ENCODE measurements around the gene ELF2.
"Not testable (repeated sequence)": the region's sequence is repeated elsewhere in the genome, so short reads cannot be mapped to it uniquely, and the experiment has no call there.

The ELF2 gene

DNA sequence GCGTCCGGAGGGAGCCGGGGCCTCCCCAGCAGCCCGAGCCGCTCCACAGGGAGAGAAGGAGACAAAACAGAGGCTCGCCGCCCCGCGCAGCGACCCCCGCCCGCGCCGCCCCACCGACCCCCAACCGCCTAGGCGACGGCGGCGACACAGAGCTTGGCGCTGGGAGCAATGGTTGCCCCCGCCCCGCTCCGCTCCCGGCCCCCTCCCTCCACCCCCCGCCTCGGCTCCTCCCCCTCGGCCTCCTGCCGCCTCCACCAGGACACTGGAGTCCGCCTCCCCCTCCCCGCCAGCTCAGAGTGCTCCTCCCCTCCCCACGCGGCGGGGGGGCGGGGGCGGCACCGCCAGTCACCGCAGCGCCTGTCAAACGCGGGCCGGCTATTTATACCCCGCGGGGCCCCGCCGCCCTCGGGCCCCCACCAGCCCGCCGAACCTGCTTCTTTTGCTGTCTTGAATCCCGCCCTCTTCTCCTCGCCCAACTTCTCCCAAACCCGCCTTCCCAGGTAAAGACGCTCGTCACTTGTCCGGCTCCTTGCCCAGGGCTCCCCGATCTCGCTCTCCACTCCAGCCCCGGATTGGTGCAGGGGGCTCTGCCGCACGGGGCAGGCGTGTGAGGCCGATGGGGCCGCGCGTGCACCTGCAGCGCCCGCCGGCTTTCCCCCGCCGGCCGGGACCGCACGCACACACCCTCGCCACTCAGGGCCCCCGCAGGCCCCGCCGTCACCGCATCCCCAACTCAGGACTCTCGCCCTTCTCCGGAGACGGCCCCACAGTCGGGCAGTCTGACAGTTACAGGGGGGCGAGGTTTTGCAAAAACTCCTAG, at the start of gene ELF2:
ELF2 (minus strand) TSS at position 170 of the 820 bp plus-strand sequence. CDS start 39,517 bp downstream, outside the sequence.
- peak; percentile 48 to 80 for DNase-seq

DNA sequence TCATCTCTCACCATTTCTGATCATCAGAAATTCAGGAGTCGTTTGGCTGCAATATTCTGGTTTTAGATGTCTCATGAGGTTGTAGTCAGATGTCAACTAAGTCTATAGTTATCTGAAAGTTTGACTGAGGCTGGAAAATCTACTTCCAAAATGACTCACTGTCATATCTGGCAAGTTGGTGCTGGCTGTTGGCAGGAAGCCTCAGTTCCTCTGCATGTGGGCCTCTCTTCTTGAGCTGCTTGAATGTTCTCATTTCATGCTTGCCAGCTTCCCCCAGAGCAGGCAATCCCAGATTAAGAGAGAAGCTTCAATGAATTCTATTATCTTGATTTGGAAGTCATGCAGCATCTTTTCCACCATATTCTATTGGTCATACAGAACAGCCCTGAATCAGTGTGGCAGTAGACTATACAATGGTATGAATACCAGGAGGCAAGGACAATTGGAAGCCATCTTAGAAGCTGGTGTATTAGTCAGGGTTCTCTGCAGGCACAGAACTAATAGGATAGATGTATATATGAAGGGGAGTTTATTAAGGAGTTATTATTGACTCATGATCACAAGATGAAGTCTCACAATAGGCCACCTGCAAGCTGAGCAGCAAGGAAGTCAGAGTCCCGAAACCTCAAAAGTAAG, 46.8 kb upstream of the ELF2 start:
- DNase-seq = no peak

DNA sequence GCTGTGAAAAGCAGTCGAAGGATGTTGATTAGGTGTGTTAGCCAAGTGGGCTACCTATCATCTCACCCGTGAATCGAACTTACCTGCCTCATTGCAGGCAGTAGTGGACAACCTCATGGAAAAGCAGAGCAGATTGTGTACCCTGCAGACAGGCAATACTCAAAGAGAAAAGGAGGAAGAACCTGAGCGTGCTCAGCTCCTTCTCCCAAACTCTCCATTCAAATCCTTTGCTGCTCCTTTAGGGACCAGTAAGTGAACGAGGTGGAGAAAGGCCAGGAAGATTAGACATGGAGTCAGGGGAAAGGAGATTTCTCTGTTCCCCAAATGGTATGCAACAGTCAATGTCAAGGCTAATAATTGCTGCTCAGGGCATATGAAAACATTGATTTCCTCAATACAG, 45.2 kb upstream of the ELF2 start:
- no peak for DNase-seq

DNA sequence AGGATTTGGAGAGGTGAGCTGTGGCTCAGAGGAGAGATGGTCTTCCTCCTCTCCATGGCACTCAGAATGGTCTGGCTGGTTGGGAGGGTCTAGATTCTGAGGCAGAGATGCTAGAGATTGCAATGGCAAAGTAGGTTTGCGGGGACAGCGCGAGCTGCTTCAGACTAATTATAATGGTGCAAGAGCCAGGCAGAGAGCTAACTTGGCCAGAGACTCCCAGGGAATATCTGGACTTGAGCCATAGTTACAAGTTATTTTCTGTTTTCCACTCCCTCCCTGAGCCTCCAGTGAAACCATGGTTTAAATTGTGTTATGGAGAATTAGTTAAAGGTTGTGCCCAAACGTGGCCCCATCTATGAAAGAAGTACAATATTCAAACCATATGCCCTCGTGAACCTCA, 44.7 kb upstream of the ELF2 start:
- DNase-seq = no peak

DNA sequence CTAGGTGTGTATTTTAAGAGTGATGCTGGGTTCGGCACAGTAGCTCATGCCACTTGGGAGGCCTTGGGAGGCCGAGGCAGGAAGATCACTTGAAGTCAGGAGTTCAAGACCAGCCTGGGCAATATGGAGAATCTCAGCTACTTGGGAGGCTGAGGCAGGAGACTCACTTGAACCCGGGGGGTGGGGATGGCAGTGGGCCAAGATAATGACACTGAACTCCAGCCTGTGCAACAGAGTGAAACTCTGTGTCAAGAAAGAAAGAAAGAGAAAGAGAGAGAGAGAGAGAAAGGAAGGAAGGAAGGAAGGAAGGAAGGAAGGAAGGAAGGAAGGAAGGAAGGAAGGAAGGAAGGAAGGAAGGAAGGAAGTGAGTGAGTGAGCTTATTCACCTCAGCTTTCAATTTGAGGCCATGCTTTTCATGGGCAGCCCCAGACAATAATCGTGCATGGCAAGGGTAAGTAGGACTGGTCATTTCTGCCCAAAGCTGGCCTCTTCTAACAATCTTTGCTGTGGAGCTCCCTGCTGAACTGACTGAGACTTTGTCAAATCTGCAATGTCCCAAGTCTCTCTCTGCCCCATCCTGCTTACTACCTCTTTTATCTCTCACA, 42.5 kb upstream of the ELF2 start:
- DNase-seq = no peak

DNA sequence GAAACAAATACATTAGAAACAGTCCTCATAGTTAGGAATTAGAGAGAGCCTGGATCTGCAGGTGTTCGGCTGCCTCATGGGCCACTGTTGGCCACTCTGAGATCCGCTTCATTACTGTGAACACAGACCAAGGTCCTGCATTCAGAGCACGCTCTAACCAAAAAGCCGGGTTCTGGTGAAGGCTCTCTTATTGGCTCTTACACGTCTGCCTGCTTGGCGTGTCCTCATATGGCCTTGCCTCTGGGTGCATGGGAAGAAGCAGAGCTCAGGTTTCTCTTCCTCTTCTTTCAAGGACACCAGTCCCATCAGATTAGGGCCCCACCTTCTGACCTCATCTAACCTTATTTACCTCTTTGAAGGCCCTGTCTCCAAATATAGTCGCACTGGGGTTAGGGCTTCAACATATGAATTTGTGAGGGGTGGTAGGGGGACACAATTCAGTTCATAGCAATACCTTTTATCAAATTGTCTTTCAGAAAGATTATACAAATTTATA, 37.1 kb upstream of the ELF2 start:
- peak in 1 of 2 experiments; percentile 47 for DNase-seq

DNA sequence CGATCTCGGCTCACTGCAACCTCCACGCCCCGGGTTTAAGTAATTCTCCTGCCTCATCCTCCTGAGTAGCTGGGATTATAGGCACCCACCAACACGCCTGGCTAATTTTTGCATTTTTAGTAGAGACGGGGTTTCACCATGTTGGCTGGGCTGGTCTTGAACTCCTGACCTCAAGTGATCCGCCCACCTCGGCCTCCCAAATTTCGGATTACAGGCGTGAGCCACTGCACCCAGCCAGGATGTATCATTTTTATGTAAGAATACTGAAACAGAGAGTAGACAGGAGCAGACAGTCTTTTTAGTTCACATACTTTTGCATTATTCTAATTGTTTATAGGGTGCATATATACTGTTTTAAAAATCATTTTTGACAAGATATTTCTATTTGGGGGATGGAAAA, 36.6 kb upstream of the ELF2 start:
- DNase-seq = not testable (repeated sequence)

DNA sequence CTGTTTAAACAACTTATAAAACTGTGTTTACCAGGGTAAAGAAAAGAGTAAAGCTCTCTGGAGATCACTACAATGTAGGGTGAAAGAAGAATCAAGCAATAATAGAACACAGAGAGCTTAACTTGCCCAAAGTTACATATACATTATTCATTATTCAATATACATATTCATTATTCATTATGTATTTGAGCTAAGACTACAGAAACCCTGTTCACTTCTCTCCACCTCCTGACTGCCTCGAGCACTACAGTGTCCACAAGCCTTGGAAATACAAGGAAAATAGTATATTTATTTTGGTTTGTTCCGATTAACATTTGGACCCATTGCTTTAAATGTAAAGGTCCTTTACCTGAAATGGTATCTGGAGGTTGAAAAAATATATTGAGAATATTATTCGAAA, 35.9 kb upstream of the ELF2 start:
- no peak for DNase-seq

DNA sequence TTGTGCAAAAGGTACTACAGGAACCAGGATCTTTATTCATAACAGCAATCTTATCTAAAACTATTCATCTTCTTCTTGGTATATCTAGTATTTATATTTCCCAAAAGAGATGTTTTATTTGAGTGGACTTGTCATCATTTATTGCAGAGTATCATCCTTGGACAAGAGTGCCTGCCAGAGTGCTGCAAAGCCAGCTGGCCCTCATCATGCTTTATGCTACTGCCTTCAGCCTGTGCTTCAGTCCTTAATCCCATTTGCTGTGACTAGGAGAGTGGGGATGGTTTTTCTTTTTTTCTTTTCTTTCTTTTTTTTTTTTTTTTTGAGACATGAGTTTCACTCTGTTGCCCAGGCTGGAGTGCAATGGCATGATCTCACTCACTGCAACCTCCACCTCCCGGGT, 33.5 kb upstream of the ELF2 start:
- peak in 1 of 2 experiments; percentile 6 for DNase-seq

DNA sequence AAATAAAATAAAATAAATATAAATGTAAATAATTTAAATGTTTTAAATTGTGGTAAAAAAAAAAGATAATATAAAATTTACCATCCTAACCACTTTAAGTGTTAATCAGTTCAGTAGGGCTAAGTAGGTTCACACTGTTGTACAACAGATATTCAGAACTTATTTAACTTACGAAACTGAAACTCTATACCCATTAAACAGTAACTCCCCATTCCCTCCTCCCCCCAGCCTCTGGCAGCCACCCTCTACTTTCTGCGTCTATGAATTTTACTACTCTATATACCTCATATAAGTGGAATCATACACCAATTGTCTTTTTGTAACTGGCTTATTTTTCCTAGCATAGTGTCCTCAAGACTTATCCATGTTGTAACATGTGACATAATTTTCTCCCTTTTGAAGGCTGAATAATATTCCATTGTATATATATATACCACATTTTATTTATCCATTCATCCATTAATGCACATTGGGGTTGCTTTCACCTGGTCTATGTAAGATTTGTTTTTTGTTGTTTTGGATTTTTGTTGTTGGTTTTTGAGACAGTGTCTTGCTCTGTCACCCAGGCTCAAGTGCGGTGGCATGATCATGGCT, 32.5 kb upstream of the ELF2 start:
- DNase-seq = no peak

DNA sequence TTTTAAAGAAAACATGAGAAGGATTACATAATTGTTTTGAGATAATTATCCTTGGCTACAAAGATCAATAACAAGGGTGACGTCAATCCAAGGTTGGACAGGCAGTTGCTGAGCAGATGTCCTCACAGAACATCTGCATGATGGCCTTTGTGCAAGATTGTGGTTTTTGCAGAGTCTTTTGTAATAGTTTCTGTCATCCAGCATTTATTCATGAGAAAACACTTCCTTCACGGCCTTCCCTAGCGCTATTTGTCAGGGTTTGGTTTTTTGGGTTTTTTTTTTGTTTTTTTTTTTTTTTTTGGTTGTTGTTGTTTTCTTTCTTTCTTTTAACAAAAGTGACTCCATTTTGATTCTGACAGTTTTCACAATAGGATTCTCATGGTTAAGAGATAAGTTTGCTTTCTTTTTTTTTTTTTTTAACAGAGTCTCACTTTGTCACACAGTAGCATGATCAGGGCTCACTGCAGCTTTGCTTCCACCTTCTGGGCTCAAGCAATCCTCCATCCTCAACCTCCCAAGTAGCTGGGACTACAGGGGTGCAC, 31.5 kb upstream of the ELF2 start:
- no peak for DNase-seq

DNA sequence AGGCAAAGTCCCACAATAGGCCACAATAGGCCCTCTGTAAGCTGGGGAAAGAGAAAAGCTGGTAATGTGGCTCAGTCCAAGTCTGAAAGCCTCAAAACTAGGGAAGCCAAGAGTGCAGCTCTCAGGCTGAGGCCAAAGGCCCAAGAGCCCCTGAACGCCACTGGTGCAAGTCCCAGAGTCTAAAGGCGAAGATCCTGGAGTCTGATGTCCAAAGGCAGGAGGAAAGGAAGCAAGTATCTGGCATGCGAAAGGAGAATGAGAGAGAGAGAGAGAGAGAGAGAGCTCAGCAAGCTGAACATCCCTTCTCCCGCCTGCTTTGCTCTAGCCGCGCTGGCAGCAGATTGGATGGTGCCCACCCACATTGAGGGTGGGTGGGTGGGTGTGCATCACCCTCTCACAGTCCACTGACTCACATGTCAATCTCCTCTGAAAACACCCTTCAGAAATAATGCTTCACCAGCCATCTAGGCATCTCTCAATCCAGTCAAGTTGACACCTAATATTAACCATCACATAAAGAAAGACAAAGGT, 30.9 kb upstream of the ELF2 start:
- no peak for DNase-seq

DNA sequence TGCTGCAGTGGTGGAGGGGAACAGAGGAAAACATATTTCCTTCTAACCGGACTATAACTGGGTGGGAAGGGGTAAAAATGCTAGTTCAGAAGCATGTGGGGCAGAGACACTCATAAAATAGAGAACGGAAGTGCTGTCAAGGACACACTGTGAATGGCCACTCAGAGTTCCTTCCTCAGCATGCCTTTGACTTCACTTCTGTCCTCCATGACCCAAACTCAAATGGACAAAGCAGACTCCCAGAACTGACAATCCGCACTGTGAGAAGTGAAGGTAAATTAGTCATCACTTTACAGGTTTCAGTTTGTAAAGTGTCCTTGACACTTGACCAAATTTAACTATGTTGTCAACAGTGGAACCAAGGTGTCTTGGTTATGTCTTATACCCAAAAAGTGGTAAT, 30.2 kb upstream of the ELF2 start:
- no peak for DNase-seq

DNA sequence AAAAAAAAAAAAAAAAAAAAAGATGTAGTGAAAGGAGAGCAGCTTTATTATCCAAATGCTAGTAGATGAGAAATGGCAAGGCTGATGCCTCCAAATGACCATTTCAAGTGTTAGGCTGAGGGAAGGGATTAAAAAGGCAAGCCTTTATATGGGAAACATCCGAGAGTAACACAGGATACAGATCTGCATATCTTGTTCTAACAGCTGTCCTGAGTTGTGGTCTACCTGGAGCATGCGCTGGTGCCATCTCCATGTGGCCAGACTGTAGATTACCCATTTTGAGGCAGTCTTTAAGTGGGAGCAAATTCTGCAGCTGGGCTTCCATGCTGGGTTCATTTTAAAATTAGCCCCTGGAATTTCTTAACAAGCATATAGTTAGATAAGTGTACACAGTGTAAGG, 26.0 kb upstream of the ELF2 start:
- no peak for DNase-seq

DNA sequence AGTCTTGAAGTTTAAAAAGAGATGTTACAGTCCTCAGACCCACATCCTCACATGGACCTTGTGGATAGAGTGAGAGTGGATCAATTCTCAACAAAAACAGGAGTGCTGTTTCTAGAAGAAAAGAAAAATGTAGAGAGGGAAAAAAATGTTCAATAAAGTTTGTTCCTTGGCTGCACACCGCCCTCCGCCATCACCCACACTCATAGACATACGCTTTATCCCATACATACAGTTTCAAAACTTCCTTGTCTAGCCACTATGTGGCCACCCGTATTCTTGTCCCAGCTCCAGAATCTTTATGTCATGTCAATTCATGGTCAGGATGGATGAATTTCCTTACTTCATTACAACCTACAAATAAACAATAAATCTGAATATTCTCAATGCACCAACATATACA, 23.5 kb upstream of the ELF2 start:
- DNase-seq = no peak

DNA sequence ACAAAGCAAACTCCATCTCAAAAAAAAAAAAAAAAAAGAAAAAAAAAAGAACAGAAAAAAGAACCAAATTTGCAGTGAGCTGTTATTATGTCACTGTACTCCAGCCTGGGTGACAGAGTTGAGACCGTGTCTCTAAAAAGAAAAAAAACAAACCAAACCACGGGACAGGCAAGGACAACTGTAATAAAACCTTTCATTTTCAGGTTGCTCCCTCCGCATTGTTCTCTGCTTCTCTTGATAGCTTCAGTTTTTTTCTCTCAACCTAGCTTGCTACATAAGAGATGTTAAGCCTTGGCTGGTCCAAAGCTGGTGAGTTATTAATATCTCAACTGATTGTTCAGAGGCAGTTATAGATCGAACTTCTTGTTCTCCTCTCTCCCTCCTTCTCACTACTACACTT, 23.1 kb upstream of the ELF2 start:
- DNase-seq = no peak

DNA sequence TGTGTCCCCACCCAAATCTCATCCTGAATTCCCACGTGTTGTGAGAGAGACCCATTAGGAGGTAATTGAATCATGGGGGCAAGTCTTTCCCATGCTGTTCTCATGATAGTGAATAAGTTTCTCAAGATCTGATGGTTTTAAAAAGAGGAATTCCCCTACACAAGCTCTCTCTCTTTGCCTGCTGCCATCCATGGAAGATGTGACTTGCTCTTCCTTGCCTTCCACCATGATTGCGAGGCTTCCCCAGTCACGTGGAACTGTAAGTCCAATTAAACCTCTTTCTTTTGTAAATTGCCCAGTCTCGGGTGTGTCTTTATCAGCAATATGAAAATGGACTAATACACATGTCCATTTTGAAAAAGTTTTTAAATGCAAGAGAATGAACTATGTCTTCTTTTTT, 20.2 kb upstream of the ELF2 start:
- DNase-seq = not testable (repeated sequence)

DNA sequence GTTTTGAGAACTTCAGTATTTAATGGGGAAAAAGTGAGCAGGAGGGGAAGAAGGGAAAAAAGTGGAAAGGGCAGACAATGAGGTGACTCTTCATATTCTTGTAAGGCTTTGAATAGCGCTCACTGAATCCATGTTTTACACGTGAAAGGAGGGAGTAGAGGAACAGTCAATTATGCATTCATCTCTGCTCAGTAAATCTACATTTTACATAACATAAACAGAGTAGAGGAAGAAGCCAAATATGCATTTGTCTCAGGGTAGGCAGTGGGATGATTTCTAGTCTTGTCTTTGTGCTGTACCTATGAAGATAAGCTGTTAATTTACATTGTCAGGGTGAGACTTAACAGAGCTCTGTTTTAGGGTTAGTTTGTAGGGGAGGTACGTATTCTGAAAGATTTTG, 19.4 kb upstream of the ELF2 start:
- no peak for DNase-seq

DNA sequence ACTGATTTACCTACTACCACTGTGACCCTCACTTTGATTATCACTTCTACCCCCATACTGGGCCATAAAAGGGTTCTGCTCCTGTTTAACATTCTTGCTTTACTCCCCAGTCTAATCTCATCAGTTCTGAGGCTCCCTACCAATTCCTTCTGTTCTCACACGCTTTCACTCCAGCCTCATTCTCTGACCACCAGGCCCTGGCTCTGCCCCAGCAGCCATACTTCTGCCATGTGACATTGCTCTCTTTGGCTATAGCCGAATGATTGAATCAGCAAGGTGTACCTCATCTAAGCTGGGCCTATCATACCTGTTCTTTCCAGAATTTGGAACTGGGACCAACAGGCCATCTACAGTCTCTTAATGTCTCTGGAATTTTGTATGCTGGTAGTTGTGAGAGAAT, 14.4 kb upstream of the ELF2 start:
- DNase-seq = no peak

DNA sequence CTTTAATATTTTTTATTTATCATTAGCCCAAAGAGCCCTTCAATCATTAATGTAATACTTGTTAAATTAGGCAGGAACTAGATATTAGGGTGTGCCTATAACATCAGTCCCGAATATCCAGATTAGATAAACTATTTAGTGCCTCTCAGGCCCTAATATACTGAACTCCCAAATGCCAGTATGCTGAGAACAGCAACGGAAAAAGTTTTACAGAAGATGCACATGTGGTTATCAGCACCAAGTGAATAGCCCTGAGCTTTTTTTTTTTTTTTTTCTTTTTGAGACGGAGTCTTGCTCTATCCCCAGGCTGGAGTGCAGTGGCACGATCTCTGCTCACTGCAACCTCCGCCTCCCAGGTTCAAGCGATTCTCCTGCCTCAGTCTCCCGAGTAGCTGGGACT, 13.0 kb upstream of the ELF2 start:
- DNase-seq = no peak

DNA sequence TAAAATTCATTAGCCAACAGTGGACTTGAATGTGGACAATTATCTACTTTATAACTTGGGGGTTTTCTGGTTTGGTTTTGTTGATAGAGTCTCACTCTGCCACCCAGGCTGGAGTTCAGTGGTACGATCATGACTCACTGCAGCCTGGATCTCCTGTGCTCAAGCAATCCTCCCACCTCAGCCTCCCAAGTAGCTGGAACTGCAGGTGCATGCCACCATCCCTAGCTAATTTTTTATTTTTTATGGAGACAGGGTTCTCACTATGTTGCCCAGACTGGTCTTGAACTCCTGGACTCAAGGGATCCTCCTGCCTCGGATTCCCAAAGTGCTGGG, 12.4 kb upstream of the ELF2 start:
- no peak for DNase-seq

DNA sequence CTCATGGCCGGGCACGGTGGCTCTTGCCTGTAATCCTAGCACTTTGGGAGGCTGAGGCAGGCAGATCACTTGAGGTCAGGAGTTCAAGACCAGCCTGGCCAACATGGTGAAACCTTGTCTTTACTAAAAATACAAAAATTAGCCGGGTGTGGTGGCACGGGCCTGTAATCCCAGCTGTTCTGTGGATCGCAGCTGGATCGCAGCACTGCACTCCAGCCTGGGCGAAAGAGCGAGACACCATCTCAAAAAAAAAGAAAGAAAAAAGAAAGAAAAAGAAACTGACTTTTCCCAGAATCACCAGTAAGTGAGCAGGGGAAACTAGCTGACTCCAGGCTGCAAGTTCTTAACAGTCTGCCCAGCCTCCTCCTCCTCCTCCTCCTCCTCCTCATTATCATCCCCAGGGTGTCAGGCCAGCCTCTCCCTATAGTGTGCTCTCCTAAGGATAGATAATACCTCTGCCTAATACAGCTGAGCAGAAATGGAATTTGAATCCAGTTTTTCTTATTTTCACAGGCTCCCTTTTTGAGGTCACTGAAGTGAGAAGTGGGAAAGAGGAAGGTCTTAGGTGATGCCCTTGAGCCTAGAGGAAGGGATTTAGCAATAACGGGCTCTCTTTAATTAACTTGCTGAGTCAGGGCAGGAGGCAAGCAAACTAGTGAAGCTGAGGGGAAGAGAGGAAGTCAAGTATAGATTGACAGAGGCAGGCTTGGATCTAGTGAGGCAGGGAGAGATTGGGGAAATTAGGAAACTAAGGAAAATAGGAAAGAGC, 11.8 kb upstream of the ELF2 start:
- no peak for DNase-seq
